HepG2 (cell line): ENCODE results near the gene RTN4. TPM values are rescaled to one million over a fixed set of nuclear protein-coding genes. Genes with fewer than 3 reads are reported as not detected.

Experiments
- ATAC-seq: fragments of 200-7000 bp; cut with Tn5 transposase; 3 replicates; pipeline ENCODE4 v1.9.1; 2020; ENCODE audit warnings: mild to moderate bottlenecking, moderate library complexity
- BruUV-seq: library from RNA; stranded (reverse); fragments of 400-500 nt; replicated peaks from 2 replicates; lab custom pipeline; 2021; lab: Mats Ljungman, UMichigan
- CTCF ChIA-PET: fragments of 300-600 bp; formaldehyde crosslinking; extraction: SDS; loops from one replicate; lab custom pipeline; 2021; ENCODE audit warnings: low total read pairs, inconsistent platforms, low intra/inter-chr PET ratio; lab: Yijun Ruan, JAX
- POLR2A ChIA-PET: fragments of 350-600 bp; sonication (Branson Sonifier 250); formaldehyde crosslinking; loops from one replicate; lab custom pipeline; 2020; ENCODE audit warnings: antibody characterized with exemption, inconsistent platforms; lab: Yijun Ruan, JAX
- DNase-seq: peaks from one replicate; pipeline ENCODE4 v3.0.0-alpha.2; 2015; ENCODE audit warnings: low spot score
- FAIRE-seq: peaks from 3 replicates; lab custom pipeline; 2011; peaks lifted over from hg19 to GRCh38; lab: Jason Lieb, UNC
- H2AFZ ChIP-seq: one replicate; pipeline ENCODE4 v1.6.1; 2011; ENCODE audit warnings: low read length, inconsistent platforms
- H3K27ac ChIP-seq: fragments of 300-600 bp; 3 replicates; pipeline ENCODE4 v1.8.0; 2011; ENCODE audit warnings: mixed run types, mild to moderate bottlenecking, mixed read lengths, low read length, inconsistent platforms; ENCODE audit not compliant: insufficient read depth; ENCODE audit errors: extremely low read length
- H3K27me3 ChIP-seq, 2 experiments: fragments of 200-600 bp in 1 of 2; 2 replicates in 1 of 2; 3 replicates in 1 of 2; pipeline versions ENCODE4 v1.6.0 to v1.8.0; 2011; ENCODE audit warnings: low read length in 2 of 2, mild to moderate bottlenecking in 2 of 2, moderate library complexity in 2 of 2, inconsistent platforms in 1 of 2; ENCODE audit not compliant: insufficient read depth in 2 of 2, control insufficient read depth in 1 of 2
- H3K36me3 ChIP-seq, 2 experiments: fragments of 200-600 bp in 1 of 2; replicated peaks in 1 of 2; 2 replicates in 1 of 2; 3 replicates in 1 of 2; pipeline versions ENCODE4 v1.5.1 to v1.8.0; 2011; ENCODE audit warnings: low read length in 2 of 2, inconsistent platforms in 1 of 2; ENCODE audit not compliant: insufficient read depth in 2 of 2, control insufficient read depth in 1 of 2
- H3K4me1 ChIP-seq: 2 replicates; pipeline ENCODE4 v1.5.1; 2012; ENCODE audit warnings: low read length, inconsistent platforms; ENCODE audit not compliant: insufficient read depth
- H3K4me2 ChIP-seq: 2 replicates; pipeline ENCODE4 v1.6.0; 2011; ENCODE audit warnings: low read depth, low read length, inconsistent platforms
- H3K4me3 ChIP-seq, 3 experiments: fragments of 200-600 bp in 1 of 3; sonication (generic), shearing (Covaris generic) in 1 of 3; replicated peaks in 1 of 3; 2 replicates each; pipeline ENCODE4 v1.5.1; 2011 to 2016; ENCODE audit warnings: low read length in 3 of 3, inconsistent platforms in 2 of 3, low read depth in 2 of 3, mild to moderate bottlenecking in 2 of 3, control low read depth in 1 of 3, mixed read lengths in 1 of 3; ENCODE audit not compliant: insufficient read depth in 1 of 3
- H3K79me2 ChIP-seq: one replicate; pipeline ENCODE4 v1.6.1; 2011; ENCODE audit warnings: low read length, inconsistent platforms; ENCODE audit not compliant: insufficient read depth
- H3K9ac ChIP-seq: 2 replicates; pipeline ENCODE4 v1.6.0; 2011; ENCODE audit warnings: mild to moderate bottlenecking, low read depth, low read length, inconsistent platforms; ENCODE audit not compliant: insufficient read depth
- H3K9me3 ChIP-seq: 2 replicates; pipeline ENCODE4 v1.5.1; 2012; ENCODE audit warnings: mild to moderate bottlenecking, low read length
- H4K20me1 ChIP-seq: 2 replicates; pipeline ENCODE4 v1.6.0; 2011; ENCODE audit warnings: inconsistent platforms, mild to moderate bottlenecking, low read length, moderate library complexity; ENCODE audit not compliant: insufficient read depth
- ARNT ChIP-seq: fragments of 450-650 bp; IDR thresholded peaks from 2 replicates; pipeline ENCODE4 v1.6.1; 2017
- GABPA ChIP-seq, 2 experiments: IDR thresholded peaks; 2 replicates each; pipeline ENCODE4 v1.6.1; 2011 to 2016; ENCODE audit warnings: low read depth in 2 of 2, low read length in 1 of 2, missing biosample characterization in 1 of 2, missing genetic modification characterization in 1 of 2
- HHEX ChIP-seq: IDR thresholded peaks from 2 replicates; pipeline ENCODE4 v1.6.1; 2016; ENCODE audit warnings: control low read depth
- PHF20 ChIP-seq: sonication (generic); formaldehyde crosslinking; IDR thresholded peaks from 2 replicates; pipeline ENCODE4 v1.5.0; 2020; ENCODE audit warnings: mild to moderate bottlenecking, missing genetic modification reagents
- TARDBP ChIP-seq: sonication (generic); formaldehyde crosslinking; IDR thresholded peaks from 2 replicates; pipeline ENCODE4 v1.8.0; 2022; ENCODE audit warnings: mild to moderate bottlenecking, missing genetic modification reagents
- XRCC5 ChIP-seq: fragments of 200-400 bp; formaldehyde crosslinking; optimal IDR thresholded peaks from 2 replicates; pipeline ENCODE3; 2017; ENCODE audit warnings: mild to moderate bottlenecking, low read length
- ZNF24 ChIP-seq: fragments of 450-650 bp; IDR thresholded peaks from 2 replicates; pipeline ENCODE4 v1.6.1; 2017; ENCODE audit warnings: antibody characterized with exemption, mild to moderate bottlenecking
- ZNF33A ChIP-seq: sonication (generic); formaldehyde crosslinking; IDR thresholded peaks from 2 replicates; pipeline ENCODE4 v1.5.1; 2020; ENCODE audit warnings: missing genetic modification reagents, mild to moderate bottlenecking, moderate library complexity, borderline replicate concordance
- ZNF367 ChIP-seq: sonication (generic); formaldehyde crosslinking; IDR thresholded peaks from 2 replicates; pipeline ENCODE4 v1.4.0; 2020; ENCODE audit warnings: missing genetic modification reagents, borderline replicate concordance
- ZNF7 ChIP-seq: IDR thresholded peaks from 2 replicates; pipeline ENCODE4 v1.6.1; 2016; ENCODE audit warnings: missing biosample characterization, missing genetic modification reagents
- ZNF768 ChIP-seq: sonication (generic); formaldehyde crosslinking; IDR thresholded peaks from 2 replicates; pipeline ENCODE4 v1.4.0; 2020; ENCODE audit warnings: missing genetic modification reagents
- ZSCAN20 ChIP-seq: sonication (generic); formaldehyde crosslinking; IDR thresholded peaks from 2 replicates; pipeline ENCODE4 v1.4.0; 2020; ENCODE audit warnings: missing genetic modification reagents, mild to moderate bottlenecking, borderline replicate concordance
- WGBS: methylation state at CpG from one replicate; pipeline ENCODE4 v1.1.6; 2017; ENCODE audit warnings: low lambda C conversion rate; 5-methylcytosine and 5-hydroxymethylcytosine counted together
- in situ Hi-C: cut with HindIII; loops from 2 replicates; pipeline ENCODE4 v1.10.0; 2017; ENCODE audit warnings: low pct_unique_long_range_greater_than_20kb; ENCODE audit not compliant: extremely low pct_ligation_motif_present
- intact Hi-C: fragments of 100-400 bp; cut with micrococcal nuclease; formaldehyde crosslinking; loops from one replicate; pipeline ENCODE4 v1.10.0; 2022; ENCODE audit not compliant: unreplicated experiment
- polyA plus RNA-seq, 8 experiments: library from polyadenylated mRNA; depleted of rRNA in 3 of 8; stranded (reverse) in 7 of 8; unstranded in 1 of 8; fragments of >200 nt; fragmentation: Illumina TruSeq in 4 of 8; extraction: Trizol in 4 of 8; gene quantifications; 2 replicates each; pipeline versions ENCODE4 v1.2.1 to v1.2.3, GENCODE V29; 2011 to 2016; ENCODE audit warnings: low read depth in 4 of 8, missing spikeins in 1 of 8, mixed read lengths in 1 of 8; ENCODE audit not compliant: insufficient read depth in 1 of 8
- total RNA-seq, 5 experiments: library from RNA; depleted of rRNA; stranded (reverse); fragments of >200 nt; fragmentation: Illumina TruSeq; extraction: Trizol; gene quantifications; 2 replicates each; pipeline ENCODE4 v1.2.3, GENCODE V29; 2016; ENCODE audit warnings: low read depth in 1 of 5

Gene RTN4
- total and polyA plus RNA-seq, 2 of the 13 experiments (the other 11 are each of a cell fraction or from before 2014, with no cell fraction given), result 98.4 to 133 TPM

DNA sequence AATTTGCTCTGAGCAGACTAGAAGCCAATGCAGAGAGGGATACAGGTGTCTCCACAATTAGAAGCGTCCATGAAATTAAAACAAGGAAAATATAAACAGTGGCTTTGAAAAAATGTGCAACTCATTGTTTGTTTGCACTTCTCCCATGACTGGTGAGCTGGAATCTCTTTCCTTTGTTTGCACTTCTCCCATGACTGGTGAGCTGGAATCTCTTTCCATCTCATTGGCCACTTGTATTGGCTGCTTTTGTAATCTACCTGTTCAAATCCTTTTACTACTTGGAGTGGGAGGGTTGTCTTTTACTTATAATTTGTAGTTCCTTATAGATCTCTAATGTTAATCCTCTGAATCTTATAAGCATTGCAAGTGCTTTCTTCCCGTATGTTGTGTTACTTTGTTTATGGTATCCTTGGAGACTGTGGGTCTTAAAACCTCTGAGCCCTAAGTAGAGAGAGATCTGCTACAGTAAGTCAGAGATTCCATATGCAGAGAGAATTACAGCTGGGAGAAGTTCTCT, 94.1 kb downstream of the RTN4 start:
- ChIA-PET POLR2A (interaction anchor here (0.9 kb wide), 1 partner anchor 233 kb away, joined by 3 read pairs; the partner anchor contains the start of gene EML6), CTCF (no interaction called here)
- 84% methylated on average over 2 of the region's 2 CpGs for WGBS
- Histone ChIP-seq H4K20me1 (no peaks in the 10 kb centered on the region), H3K27ac (peak overlapping the region; percentile 34), H3K4me3 (no peak overlapping the region)
- no peak for TF ChIP-seq PHF20 (CRISPR knock-in tag)
- TF ChIP-seq TARDBP (CRISPR knock-in tag), result no peak
- TF ChIP-seq ZNF367 (CRISPR knock-in tag), result no peak
- TF ChIP-seq ZNF33A (CRISPR knock-in tag), result no peak
- no peak for TF ChIP-seq ZNF768 (CRISPR knock-in tag)
- no peak for TF ChIP-seq XRCC5
- no peak for TF ChIP-seq ZNF24
- no peak for TF ChIP-seq GABPA (IDR thresholded peaks at IDR 0.05; ENCODE audit: low read depth, low read length)
- TF ChIP-seq GABPA (CRISPR knock-in tag; IDR thresholded peaks at IDR 0.05; ENCODE audit: low read depth), result no peak
- TF ChIP-seq ZNF7 (CRISPR knock-in tag), result no peak
- TF ChIP-seq ZSCAN20 (CRISPR knock-in tag), result no peak
- TF ChIP-seq ARNT, result no peak
- no peak for TF ChIP-seq HHEX
- TF ChIP-seq, all 625 proteins: peak for 0
- no TSS peak for BruUV-seq
- FAIRE-seq, result no peak
- intact Hi-C loops (no loop called here), in situ Hi-C loops (no loop called here)
- Histone ChIP-seq H3K9me3 (no peaks in the 10 kb centered on the region), H3K79me2 (no peaks in the 10 kb centered on the region), H3K27me3 (no peaks in the 10 kb centered on the region), H3K4me2 (peak overlapping the region; percentile 13; the same call in 1 of the 2 replicates), H3K36me3 (0 out of 5 replicates have a peak, but pooled peaks cover 0 to 1% of the 10 kb centered on the region in 2 experiments), H2AFZ (peak overlapping the region; percentile 78), H3K9ac (peak overlapping the region; percentile 12; the same call in 1 of the 2 replicates), H3K4me1 (peaks cover 15% of the 10 kb centered on the region)
- no peak for ATAC-seq
- no peak for DNase-seq
